AG04449 (cell line): Measurements from ENCODE around the gene SPINT2.

Experiments used
- CTCF ChIA-PET: fragments of 350-600 bp; formaldehyde crosslinking; extraction: SDS; loops from one replicate; lab custom pipeline; 2021; ENCODE audit warnings: antibody characterized with exemption; lab: Yijun Ruan, JAX
- POLR2A ChIA-PET: fragments of 400-600, 350-600 bp; formaldehyde crosslinking; extraction: SDS; loops from one replicate; lab custom pipeline; 2020; ENCODE audit warnings: antibody characterized with exemption, inconsistent platforms; lab: Yijun Ruan, JAX
- DNase-seq: peaks from one replicate; pipeline ENCODE4 v3.0.0-alpha.2; 2010; ENCODE audit warnings: low read depth, low spot score
- H3K4me3 ChIP-seq: 2 replicates; pipeline ENCODE4 v1.5.1; 2011; ENCODE audit warnings: low read depth, mild to moderate bottlenecking, control low read depth, low read length
- CTCF ChIP-seq: IDR thresholded peaks from one replicate; pipeline ENCODE4 v1.5.1; 2011; ENCODE audit warnings: mild to moderate bottlenecking, moderate library complexity, low read length, control low read depth, inconsistent platforms; ENCODE audit not compliant: insufficient read depth; ENCODE audit errors: missing control alignments

Gene SPINT2

GRCh38 chr19:38323291-38323690 lies 58.9 kb downstream of the SPINT2 start:
- no peak for TF ChIP-seq CTCF
- ChIA-PET POLR2A (no interaction called here), CTCF (no interaction called here)
- no peak overlapping the region for H3K4me3 ChIP-seq
- no peak for DNase-seq

- ChIA-PET CTCF (interaction anchor here (1.2 kb wide), 1 partner anchor 80 kb away, joined by 3 read pairs; no protein-coding TSS in a partner anchor), POLR2A (no interaction called here)
- no peak overlapping the region for H3K4me3 ChIP-seq
- no peak for TF ChIP-seq CTCF
- DNase-seq = no peak
Observed at GRCh38 chr19:38324431-38324830, 60.1 kb downstream of the SPINT2 start.

GRCh38 chr19:38326591-38326990 lies 62.2 kb downstream of the SPINT2 start:
- CTCF ChIA-PET = interaction anchor here (1.0 to 1.6 kb wide), 3 partner anchors 8 to 82 kb away, joined by 3 to 4 read pairs (median 3); partner anchors contain the start of gene CATSPERG
- TF ChIP-seq CTCF = no peak
- POLR2A ChIA-PET = no interaction called here
- no peak overlapping the region for H3K4me3 ChIP-seq
- no peak for DNase-seq

GRCh38 chr19:38329651-38330050 lies 65.3 kb downstream of the SPINT2 start:
- no peak for TF ChIP-seq CTCF

GRCh38 chr19:38331728-38332127 lies 67.4 kb downstream of the SPINT2 start:
- H3K4me3 ChIP-seq = no peak overlapping the region
- ChIA-PET CTCF (interaction anchor here (1.1 to 10.2 kb wide), 4 partner anchors 9 to 429 kb away, joined by 4 to 298 read pairs (median 50); no protein-coding TSS in a partner anchor), POLR2A (no interaction called here)
- no peak for DNase-seq
- no peak for TF ChIP-seq CTCF

More at GRCh38 chr19:38329651-38330050, 65.3 kb downstream of the SPINT2 start:
- ChIA-PET CTCF (interaction anchor here (0.9 to 8.8 kb wide), 2 partner anchors 9 to 87 kb away, joined by 3 to 298 read pairs; no protein-coding TSS in a partner anchor), POLR2A (no interaction called here)
- no peak for DNase-seq
- no peak overlapping the region for H3K4me3 ChIP-seq

GRCh38 chr19:38333245-38333644 lies 68.9 kb downstream of the SPINT2 start:
- no peak overlapping the region for H3K4me3 ChIP-seq
- ChIA-PET POLR2A (interaction anchor here (1.0 kb wide), 1 partner anchor 87 kb away, joined by 6 read pairs; no protein-coding TSS in a partner anchor), CTCF (interaction anchor here (1.9 to 10.2 kb wide), 3 partner anchors 91 to 108 kb away, joined by 6 to 298 read pairs (median 94); no protein-coding TSS in a partner anchor)
- no peak for TF ChIP-seq CTCF
- DNase-seq = no peak
